GM18520 (cell line): ENCODE results near the gene DNAH9.

Experiments used
- ATAC-seq: cut with Tn5 transposase; IDR thresholded peaks from one replicate; pipeline ENCODE4 v1.9.1; 2021; ENCODE audit not compliant: unreplicated experiment

DNAH9 gene

DNA sequence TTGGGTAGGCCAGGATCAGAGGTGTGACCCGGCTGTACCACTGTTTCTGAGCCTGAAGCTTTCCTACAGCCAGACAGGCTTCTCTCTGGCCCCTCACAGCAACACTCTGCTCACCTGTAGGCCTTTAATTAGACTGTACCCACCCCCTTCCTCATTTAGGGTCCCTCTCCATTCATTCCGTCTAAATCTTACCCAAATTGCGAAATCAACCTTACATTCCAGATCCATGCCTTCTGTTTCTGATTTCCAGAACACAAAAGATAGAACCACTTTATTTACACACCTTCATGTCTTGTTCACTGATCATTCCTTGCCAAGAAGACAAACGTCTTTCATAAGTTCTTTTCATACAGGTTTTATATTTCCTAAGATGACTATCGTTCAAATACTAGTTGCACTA lies 238.2 kb downstream of the DNAH9 start:
- ATAC-seq, result no peak

DNA sequence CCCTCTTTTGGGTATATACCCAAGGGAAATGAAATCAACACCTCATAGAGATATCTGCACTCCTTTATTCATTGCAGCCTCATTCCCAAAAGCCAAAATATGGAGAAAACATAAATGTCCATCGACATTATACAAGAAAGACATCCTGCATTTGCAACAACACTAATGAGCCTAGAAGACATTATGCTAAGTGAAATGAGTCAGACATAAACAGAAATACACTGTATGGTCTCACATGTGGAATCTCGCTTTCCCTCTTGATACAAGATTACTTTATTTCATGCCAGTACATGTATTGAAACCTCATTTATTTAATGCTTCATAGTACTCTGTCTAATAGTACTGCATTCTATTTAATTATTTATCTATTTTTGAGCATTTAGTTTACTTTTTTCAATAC lies 241.8 kb downstream of the DNAH9 start:
- no peak for ATAC-seq

DNA sequence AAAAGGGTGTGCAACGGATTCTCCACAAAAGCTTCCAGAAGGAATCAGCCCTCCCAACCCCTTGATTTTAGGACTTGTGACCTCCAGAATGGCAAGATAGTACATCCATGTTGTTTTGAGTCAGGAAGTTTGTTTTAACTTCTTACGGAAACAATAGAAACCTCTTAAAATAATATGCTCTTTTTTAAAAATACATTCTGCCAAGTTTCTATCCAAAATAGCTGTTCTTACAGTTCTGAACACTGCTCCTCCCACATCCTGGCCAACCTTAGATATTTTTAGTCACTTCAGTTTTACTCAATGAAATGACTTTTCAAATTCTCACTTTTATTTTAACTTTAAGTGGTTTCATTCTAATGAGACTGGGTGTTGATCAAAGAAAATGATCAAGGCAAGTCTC lies 242.6 kb downstream of the DNAH9 start:
- no peak for ATAC-seq

DNA sequence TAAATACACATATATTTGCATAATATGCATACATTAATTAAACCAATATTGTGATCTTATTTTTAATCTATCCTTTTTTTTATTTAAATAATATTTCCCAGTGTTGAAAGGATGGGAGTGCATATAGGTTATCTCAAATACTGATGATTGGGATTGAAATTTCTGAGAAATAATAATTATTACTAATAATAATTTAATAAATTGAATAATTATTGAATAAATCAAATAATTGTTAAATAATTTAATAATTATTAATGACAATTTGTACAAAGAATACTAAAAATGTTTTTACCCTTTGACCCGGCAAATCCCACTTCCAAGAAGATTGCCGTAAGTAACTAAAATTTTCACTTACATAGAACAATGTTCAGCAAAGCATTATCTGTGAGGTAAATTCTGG lies 250.1 kb downstream of the DNAH9 start:
- ATAC-seq, result no peak

DNA sequence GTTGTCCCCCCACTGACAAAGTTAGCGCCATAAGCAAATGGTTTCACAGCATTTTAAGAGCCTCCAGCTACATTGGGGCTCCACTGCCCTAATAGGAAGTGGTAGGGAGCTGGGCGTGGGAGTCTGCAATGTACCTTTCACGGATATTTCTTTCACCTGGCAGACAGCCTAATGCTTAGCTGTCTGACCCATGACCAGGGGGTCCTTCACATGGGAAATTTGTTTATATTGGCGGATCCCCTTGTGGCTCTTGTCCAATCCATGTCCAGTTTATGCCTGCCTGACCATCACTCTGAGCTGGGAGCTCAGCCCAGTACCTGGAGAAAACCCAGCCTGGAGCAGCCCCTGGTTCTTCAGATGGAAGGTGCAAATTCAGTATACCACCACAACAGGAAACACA lies 254.0 kb downstream of the DNAH9 start:
- no peak for ATAC-seq

DNA sequence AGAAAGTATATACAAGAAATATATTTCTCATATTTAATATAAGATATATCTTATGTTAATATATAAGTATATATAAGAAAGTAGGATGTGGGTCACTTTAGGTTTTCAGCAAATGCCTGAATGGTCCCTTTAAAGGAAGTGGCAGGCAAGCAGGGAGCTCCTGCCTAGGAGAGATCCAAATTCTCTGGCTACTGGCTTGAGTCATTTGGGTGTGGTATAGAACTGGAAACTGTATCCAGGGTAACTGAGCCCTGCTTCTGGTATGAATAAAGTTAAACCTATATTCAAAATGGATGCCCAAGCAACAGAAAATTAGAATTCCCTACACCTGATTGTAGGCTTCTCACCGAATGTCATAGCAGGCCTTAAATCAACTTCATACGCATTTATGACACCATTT lies 254.6 kb downstream of the DNAH9 start:
- ATAC-seq, result no peak

DNA sequence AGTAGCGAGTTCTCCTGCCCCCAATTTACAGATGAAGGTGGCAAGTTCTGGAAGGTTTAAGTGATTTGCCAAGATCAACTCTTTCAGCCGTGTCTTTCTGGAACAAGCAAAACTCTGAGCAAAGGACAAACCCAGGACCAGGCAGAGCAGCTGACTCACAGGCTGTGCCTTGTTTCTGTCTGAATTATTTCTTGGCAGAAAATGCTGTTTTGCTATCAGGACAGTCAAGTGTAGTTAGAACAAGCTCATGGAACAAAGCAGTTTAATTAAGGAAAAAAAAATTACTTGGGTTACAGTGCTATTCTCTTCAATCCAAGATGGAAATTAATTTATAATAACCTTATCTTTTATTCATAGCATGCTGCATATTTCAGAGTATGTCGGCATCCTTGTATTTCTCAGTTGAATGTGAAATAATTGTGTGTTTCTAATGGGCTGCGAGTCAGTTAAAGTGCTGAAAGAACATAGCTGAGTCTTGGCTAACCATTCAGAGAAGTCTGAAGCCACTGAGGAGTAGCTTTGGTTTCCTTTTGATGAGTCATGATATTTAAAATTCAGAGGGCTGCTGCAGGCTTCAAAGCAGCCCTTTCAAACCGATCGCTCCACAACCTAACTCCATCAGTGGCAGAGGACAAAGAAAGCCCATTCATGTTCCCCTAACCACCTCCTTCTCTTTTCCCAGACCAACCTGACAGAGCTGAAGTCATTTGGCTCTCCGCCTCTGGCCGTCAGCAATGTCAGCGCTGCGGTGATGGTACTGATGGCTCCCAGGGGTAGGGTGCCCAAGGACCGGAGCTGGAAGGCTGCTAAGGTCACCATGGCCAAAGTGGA lies 255.3 kb downstream of the DNAH9 start:
- ATAC-seq, result no peak

DNA sequence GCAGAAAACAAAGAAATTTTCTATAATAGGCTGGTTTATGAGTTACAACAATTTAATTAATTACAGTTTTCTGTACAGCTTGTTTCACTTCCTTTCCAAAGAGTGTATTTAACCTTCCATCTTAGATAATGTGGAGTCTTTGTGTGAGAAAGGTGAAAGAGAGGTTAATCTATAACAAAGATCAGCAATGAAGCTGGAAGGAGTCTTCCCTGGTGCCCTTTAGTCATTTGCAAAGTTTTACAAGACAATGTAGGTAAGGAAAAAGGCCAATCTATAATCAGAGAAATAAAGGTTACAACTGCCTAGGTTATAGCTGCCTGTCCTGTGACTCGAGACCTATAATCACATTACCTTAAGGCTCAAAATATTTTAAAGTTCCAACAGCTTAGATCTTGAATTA lies 257.0 kb downstream of the DNAH9 start:
- ATAC-seq, result no peak

DNA sequence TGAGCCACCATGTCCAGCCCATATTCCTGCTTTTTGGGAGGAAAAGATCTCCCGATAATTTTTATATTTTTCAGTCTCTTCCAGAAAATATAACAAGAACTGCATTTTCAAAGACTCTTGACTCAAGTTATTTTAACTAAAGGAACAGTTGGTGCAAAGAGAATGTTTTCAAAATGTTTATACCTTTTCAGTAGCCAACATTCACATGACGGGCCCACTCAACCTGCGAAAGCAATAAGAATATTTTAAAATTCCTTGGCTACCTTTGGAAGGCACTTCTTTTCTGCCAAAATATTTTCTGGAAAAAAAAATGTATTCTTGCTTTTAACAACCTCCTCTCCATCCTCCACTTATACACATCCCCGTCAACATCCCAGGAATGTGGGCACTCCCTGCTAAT lies 258.7 kb downstream of the DNAH9 start:
- no peak for ATAC-seq

DNA sequence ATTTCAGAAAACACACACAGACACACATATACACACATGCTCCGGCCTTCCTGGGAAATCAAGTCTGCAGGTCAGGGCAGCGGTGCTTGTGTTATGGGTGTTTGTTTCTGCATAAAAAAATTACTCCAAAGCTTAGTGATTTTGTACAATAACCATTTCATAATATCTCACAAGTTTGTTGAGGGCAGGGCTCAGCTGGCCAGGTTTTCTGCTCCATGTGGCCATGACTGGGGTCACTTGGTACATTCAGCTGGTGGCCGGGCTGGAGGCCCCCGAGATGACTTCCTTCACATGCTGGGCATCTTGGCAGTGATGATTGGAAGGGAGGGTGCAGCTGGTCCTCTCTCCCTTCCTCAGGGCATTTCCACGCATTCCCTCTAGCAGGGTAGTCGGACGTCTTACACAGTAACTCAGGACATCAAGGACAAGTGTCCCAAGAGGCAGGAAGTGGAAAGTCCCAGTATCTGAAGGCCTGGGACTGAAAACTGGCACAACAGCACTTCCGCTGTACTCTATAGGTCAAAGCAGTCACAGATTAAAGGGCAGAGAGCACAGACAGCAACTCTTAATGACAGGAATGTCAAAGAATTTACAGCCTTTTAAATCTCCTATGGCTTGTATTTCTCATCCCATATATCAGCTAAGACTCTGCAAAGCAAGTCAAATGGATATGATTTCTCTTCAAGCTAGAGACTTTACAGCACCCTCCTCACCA lies 271.6 kb downstream of the DNAH9 start:
- ATAC-seq, result no peak

DNA sequence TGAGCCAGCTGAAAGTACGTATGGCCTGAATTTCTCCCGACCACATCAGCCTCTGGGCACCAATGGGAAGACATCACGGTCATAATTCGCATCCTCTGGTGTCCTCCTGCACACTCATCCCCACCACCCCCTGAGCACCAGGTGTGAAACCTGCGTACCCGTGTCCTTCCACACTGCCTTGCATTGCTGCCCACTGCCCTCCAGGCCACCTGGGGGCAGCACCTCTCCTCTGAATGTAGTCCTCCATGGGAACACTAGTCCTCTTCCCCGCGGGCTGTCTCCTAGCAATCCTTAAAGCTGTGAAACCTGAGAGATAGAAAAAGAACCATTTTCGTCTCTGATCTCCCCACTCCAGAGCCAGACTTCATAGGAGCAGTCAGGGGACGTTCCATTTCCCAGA lies 273.5 kb downstream of the DNAH9 start:
- no peak for ATAC-seq

DNA sequence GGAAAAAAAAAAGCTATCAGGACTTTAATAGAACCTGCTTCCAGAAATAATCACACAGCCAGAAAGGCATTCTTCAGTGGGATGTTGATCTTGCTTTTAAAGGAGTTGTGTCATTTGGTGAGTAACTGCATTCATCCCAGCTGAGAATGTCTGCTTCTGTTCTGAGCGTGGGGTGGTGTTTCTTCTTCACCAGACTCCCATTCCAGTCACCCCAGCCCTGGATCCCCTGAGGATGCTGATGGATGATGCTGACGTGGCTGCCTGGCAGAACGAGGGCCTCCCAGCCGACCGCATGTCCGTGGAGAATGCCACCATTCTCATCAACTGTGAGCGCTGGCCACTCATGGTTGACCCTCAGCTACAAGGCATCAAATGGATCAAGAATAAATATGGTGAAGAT lies 276.5 kb downstream of the DNAH9 start:
- no peak for ATAC-seq

DNA sequence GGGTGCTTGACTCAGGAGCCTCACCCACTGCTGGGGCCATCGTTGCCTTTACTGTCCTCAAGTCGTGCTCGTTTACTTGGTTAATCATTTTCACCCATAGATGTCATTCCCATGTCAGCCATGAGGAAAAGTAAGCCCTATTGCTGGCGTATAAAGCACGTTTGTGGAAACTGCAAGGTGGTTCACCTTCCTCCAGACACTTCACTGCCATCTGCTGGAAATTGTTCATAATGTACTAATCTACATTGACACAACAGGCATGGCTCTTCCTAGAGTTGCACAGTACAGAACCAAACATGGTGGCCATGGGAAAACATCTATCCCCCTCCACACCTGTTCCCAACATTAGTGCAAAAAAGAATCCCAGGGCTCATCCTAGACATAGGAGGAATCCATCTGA lies 282.4 kb downstream of the DNAH9 start:
- no peak for ATAC-seq

DNA sequence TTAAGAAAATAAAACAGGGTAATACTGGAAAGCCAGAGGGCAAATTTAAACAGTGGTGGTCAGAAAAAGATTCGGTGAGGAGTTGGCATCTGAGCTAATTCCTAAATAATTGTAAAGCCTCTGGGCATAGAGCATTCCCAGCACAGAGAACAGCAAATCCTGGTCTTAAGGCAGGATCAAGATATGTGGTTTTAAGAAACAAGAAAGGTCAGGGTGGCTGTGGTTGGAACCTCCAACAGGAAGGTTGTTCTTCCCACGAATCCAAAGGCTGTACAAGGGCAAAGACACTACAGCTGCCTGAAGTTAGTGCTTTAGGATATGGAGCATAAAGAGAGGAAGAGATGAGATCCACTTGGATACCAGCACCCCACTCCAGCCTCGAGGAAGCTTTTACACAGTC lies 284.4 kb downstream of the DNAH9 start:
- ATAC-seq, result no peak

DNA sequence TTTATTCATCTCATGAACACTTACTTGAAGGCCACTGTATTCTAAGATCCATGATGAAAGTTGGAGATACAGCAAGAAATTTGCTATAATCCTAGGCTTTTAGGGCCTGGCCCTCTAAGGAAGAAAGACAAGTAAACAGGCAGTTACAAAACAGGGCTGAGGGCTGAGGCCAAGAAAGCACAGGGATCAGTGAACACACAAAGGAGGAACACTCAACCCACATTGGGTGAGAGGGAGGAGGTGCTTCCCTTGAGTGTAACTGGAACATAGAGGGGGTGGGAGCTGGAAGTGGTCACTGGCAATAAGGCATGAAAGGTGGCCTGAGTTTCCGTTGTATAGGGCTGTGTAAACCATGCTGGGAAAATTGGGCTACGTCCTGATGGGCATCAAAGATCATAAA lies 286.8 kb downstream of the DNAH9 start:
- no peak for ATAC-seq

DNA sequence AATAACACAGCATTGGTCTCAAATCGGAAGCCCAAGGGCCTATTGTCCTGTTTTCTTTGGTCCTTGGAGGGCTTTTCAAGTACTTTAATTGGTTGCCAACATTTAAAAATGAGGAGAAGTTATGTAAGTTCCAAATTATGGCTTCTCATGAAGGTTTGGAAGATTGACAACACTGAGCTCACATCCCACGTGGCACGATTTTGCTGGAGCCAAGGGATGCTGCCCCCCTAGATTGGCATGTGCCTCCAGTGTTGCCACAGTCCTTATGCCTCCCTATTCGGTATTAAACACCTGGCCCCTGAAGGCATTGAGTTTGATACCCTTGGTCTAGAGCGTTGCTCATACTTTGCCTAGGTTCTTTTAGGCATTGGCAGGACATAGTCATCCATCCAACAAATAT lies 291.0 kb downstream of the DNAH9 start:
- no peak for ATAC-seq

DNA sequence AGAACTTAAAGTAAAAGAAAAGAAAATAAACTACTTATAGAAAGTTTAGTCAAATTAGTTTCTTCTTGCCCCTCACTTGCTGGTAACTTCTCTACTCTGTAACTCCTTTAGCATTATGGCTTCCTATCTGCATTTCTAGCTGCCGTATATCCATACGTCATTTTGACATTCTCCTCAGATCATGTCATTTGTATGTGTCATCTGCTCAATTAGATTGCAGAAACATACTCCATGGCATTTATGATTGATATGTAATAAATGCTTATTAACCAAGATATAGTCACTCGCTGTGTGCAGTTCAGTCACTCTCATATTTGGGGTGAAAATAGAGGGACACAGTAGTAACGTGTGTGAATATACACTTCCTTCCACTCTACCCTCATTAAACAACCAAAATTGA lies 295.6 kb downstream of the DNAH9 start:
- no peak for ATAC-seq

DNA sequence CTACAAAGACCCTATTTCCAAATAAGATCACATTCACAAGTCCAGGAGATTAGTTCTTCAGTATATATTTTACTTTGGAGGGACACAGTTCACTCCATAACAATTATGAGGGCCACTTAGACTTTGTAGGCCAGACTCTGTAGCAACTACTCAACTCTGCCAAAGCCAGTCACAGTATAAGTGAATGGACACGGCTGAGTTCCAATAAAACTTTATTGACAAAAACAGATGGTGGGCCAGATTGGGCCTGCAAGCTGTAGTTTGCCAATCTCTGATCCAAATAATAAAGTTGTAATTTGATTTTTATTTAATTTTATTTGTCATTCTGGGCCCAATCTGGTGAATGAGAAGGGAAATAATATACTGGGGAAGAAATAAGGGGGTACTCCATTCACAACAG lies 297.9 kb downstream of the DNAH9 start:
- ATAC-seq, result no peak

DNA sequence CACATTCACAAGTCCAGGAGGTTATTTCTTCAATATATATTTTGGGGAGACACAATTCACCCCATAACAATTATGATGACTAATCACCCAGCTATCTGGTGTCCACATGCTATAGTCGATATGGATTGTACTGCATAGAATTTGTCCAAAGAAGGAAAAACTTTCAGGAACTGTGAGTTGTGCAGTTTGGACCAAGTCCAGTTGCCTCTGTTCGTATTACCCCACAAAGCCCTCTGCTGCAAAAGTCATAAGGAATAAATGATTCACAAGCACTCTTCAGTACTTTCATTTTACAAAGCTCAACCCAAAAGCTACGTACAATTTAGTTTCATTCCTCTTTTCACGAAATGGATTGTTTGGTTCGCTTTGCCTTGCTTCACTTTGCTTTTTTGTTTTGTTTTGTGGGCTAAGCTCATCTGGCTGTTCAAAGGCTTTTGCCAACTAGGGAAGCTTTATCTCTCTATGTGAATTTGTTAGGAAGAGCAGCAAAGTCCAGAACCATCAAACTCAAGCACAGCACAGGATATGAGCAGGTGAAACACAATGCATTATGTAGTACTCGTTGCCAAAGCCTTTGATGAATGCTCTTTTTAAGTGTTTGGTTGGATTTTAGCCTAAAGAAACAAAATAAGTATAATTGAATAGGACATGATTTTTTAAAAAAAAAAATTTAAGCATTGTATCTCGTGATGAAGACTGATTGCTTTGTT lies 300.4 kb downstream of the DNAH9 start:
- ATAC-seq, result no peak

DNA sequence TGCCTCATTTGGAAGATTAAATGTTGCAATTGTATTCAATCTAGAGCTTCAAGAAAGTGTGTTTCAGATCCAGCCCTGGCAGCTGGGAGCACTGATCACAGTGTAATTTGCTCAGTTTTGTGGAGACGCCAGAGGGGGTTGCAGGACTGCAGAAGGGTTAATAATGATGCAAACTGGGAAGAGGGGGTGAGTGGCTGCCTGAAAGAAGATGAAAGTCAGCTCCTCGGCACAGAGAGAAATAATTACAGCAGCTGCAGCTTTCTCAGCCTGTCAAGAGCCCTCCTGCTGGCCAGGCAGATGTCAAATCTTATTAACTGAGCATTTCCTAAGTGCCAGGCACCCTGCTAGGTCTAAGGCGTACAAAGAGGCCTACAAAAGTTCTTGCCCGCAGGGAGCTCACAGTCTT lies 301.3 kb downstream of the DNAH9 start:
- no peak for ATAC-seq

DNA sequence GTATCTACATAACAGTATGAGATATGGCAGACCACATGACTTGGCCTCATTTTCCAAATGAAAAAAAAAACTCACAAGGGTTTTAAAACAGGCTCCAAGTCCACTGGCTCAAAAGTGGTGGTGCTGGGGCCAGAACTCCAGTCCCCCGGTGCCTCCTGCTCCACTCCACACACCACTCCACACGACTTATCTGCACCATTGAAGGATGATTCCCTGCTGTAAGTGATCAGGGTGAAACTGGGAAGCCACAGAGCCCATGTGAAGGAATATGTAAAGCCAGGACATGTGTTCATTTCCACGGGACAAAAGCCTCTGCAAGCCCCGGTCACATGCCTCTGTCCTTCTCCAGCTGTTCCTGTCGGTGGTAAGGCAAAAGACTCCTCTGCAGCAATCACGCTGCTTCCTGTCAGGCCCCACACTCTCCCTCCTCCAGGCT lies 301.8 kb downstream of the DNAH9 start:
- ATAC-seq, result no peak

DNA sequence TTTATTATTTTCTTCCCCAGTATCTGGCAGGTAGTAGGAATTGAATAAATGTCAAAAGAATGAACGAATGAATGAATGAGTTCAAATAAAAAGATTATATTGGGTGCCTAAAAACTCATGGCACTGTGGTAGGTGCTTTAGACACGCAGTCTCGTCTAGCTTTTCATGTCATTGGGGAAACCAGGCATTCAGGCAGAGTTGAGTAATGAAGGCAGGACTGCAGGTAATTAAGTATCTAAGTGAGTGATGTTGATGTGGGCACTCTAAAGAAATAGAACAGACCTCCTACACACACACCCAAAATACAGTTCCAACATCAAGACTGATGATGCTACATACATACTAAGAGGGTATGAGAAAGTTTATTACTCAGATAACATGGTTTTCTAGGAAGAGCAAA lies 302.4 kb downstream of the DNAH9 start:
- ATAC-seq, result no peak
